Activated gamma-delta T cell (primary cell): ENCODE measurements around the gene KMT2C.

Experiments
- DNase-seq: peaks from one replicate; lab custom pipeline; 2025; lab: John Stamatoyannopoulos, UW

Gene KMT2C

GRCh38 chr7:152200395-152200794, 235.4 kb downstream of the KMT2C start:
- no peak for DNase-seq

- DNase-seq, result no peak
Measured at GRCh38 chr7:152196391-152196790, 239.4 kb downstream of the KMT2C start.

- no peak for DNase-seq
Measured at GRCh38 chr7:152193880-152194279, 241.9 kb downstream of the KMT2C start.

GRCh38 chr7:152189061-152189460, 246.7 kb downstream of the KMT2C start:
- DNase-seq, result no peak

- DNase-seq, result no peak
Measured at GRCh38 chr7:152185558-152185957, 250.2 kb downstream of the KMT2C start.

- no peak for DNase-seq
Measured at GRCh38 chr7:152180587-152180986, 255.2 kb downstream of the KMT2C start.

- DNase-seq, result no peak
Measured at GRCh38 chr7:152180048-152180447, 255.8 kb downstream of the KMT2C start.

- no peak for DNase-seq
Measured at GRCh38 chr7:152178405-152179058, 257.3 kb downstream of the KMT2C start.

- DNase-seq, result no peak
Measured at GRCh38 chr7:152177681-152178404, 258.0 kb downstream of the KMT2C start.

GRCh38 chr7:152176797-152177196, 259.0 kb downstream of the KMT2C start:
- no peak for DNase-seq

- no peak for DNase-seq
Measured at GRCh38 chr7:152173372-152174070, 262.3 kb downstream of the KMT2C start.

GRCh38 chr7:152162287-152162686, 273.5 kb downstream of the KMT2C start:
- no peak for DNase-seq

- DNase-seq, result no peak
Measured at GRCh38 chr7:152161171-152161570, 274.6 kb downstream of the KMT2C start.

GRCh38 chr7:152158801-152159587, 276.8 kb downstream of the KMT2C start:
- no peak for DNase-seq

- no peak for DNase-seq
Measured at GRCh38 chr7:152152267-152152666, 283.5 kb downstream of the KMT2C start.

- no peak for DNase-seq
Measured at GRCh38 chr7:152149363-152149762, 286.4 kb downstream of the KMT2C start.

GRCh38 chr7:152148706-152149105, 287.1 kb downstream of the KMT2C start:
- DNase-seq, result no peak

- DNase-seq, result no peak
Measured at GRCh38 chr7:152145853-152146466, 289.8 kb downstream of the KMT2C start.

- DNase-seq, result no peak
Measured at GRCh38 chr7:152144557-152145245, 291.1 kb downstream of the KMT2C start.

- no peak for DNase-seq
Measured at GRCh38 chr7:152142976-152143595, 292.7 kb downstream of the KMT2C start.

- DNase-seq, result no peak
Measured at GRCh38 chr7:152140560-152140959, 295.2 kb downstream of the KMT2C start.
